Immature natural killer cell (primary cell): Measurements from ENCODE around the gene PEMT. TPM values are rescaled to one million over a fixed set of nuclear protein-coding genes. Genes with fewer than 3 reads are reported as not detected.

Source experiments
- DNase-seq, 3 donors: peaks; one replicate each; pipeline ENCODE4 v3.0.0; 2022; ENCODE audit warnings: mixed read lengths in 1 of 3
- H3K27ac Mint-ChIP-seq, 6 donors: one replicate each; pipeline ENCODE4 v1.8.0; 2020; ENCODE audit warnings: mixed read lengths in 6 of 6, mild to moderate bottlenecking in 5 of 6, inconsistent platforms in 4 of 6, moderate library complexity in 3 of 6
- H3K27me3 Mint-ChIP-seq, 3 donors: one replicate each; pipeline ENCODE4 v1.8.0; 2020 to 2021; ENCODE audit warnings: low read depth in 3 of 3, mild to moderate bottlenecking in 3 of 3, mixed read lengths in 3 of 3, moderate library complexity in 3 of 3, inconsistent platforms in 1 of 3
- H3K36me3 Mint-ChIP-seq, 3 donors: one replicate each; pipeline ENCODE4 v1.8.0; 2020; ENCODE audit warnings: mixed read lengths in 3 of 3, inconsistent platforms in 2 of 3, mild to moderate bottlenecking in 2 of 3
- H3K4me1 Mint-ChIP-seq, 2 donors: one replicate each; pipeline ENCODE4 v1.8.0; 2020; ENCODE audit warnings: inconsistent platforms in 2 of 2, mild to moderate bottlenecking in 2 of 2, mixed read lengths in 2 of 2, moderate library complexity in 1 of 2
- H3K4me3 Mint-ChIP-seq, 5 donors: one replicate each; pipeline ENCODE4 v1.8.0; 2020; ENCODE audit warnings: mild to moderate bottlenecking in 5 of 5, mixed read lengths in 5 of 5, inconsistent platforms in 3 of 5, moderate library complexity in 3 of 5
- H3K9me3 Mint-ChIP-seq, 6 donors: one replicate each; pipeline ENCODE4 v1.8.0; 2020; ENCODE audit warnings: mild to moderate bottlenecking in 6 of 6, mixed read lengths in 6 of 6, inconsistent platforms in 4 of 6, moderate library complexity in 3 of 6
- polyA plus RNA-seq, 3 donors: library from polyadenylated mRNA; unstranded; fragments of 300-500 nt; fragmentation: Illumina TruSeq; gene quantifications; one replicate each; pipeline ENCODE4 v1.2.3, GENCODE V29; 2021

The PEMT gene
- polyA plus RNA-seq, 3 donors from 2014 or later: 18.0 to 41.6 (median 31.4) TPM

- Mint-ChIP-seq H3K9me3 (no peaks in the 10 kb centered on the region), H3K27me3 (peaks cover 0 to 3% (median 2%) of the 10 kb centered on the region in 3 donors), H3K4me1 (no peaks in the 10 kb centered on the region), H3K27ac (no peak overlapping the region), H3K4me3 (no peak overlapping the region), H3K36me3 (no peaks in the 10 kb centered on the region)
- no peak for DNase-seq
Observed at GRCh38 chr17:17547210-17547764, 44.2 kb downstream of the PEMT start.

GRCh38 chr17:17546399-17547185 lies 44.9 kb downstream of the PEMT start:
- H3K4me3 Mint-ChIP-seq: no peak overlapping the region
- no peaks in the 10 kb centered on the region for H3K36me3 Mint-ChIP-seq
- no peak for DNase-seq
- H3K9me3 Mint-ChIP-seq: no peaks in the 10 kb centered on the region
- no peaks in the 10 kb centered on the region for H3K4me1 Mint-ChIP-seq
- peaks cover 0 to 3% (median 2%) of the 10 kb centered on the region in 3 donors for H3K27me3 Mint-ChIP-seq
- no peak overlapping the region for H3K27ac Mint-ChIP-seq

- no peak overlapping the region for H3K4me3 Mint-ChIP-seq
- peaks cover 0 to 3% (median 2%) of the 10 kb centered on the region in 3 donors for H3K27me3 Mint-ChIP-seq
Observed at GRCh38 chr17:17545984-17546383, 45.5 kb downstream of the PEMT start.

GRCh38 chr17:17545031-17545820 lies 46.3 kb downstream of the PEMT start:
- H3K36me3 Mint-ChIP-seq: no peaks in the 10 kb centered on the region
- no peaks in the 10 kb centered on the region for H3K4me1 Mint-ChIP-seq
- H3K9me3 Mint-ChIP-seq: no peaks in the 10 kb centered on the region
- no peak overlapping the region for H3K27ac Mint-ChIP-seq
- H3K4me3 Mint-ChIP-seq: no peak overlapping the region
- peaks cover 0 to 3% (median 2%) of the 10 kb centered on the region in 3 donors for H3K27me3 Mint-ChIP-seq
- no peak for DNase-seq

More at GRCh38 chr17:17545984-17546383, 45.5 kb downstream of the PEMT start:
- Mint-ChIP-seq H3K4me1 (no peaks in the 10 kb centered on the region), H3K36me3 (no peaks in the 10 kb centered on the region), H3K27ac (no peak overlapping the region), H3K9me3 (no peaks in the 10 kb centered on the region)
- DNase-seq: no peak

- Mint-ChIP-seq H3K4me3 (no peak overlapping the region), H3K27ac (no peak overlapping the region), H3K9me3 (no peaks in the 10 kb centered on the region), H3K27me3 (peaks cover 0 to 1% (median 0%) of the 10 kb centered on the region in 3 donors), H3K4me1 (no peaks in the 10 kb centered on the region), H3K36me3 (no peaks in the 10 kb centered on the region)
- DNase-seq: no peak
Observed at GRCh38 chr17:17542906-17543635, 48.4 kb downstream of the PEMT start.

- Mint-ChIP-seq H3K4me1 (no peaks in the 10 kb centered on the region), H3K27me3 (peaks cover 0 to 1% (median 0%) of the 10 kb centered on the region in 3 donors), H3K4me3 (no peak overlapping the region), H3K9me3 (no peaks in the 10 kb centered on the region), H3K27ac (no peak overlapping the region), H3K36me3 (no peaks in the 10 kb centered on the region)
- no peak for DNase-seq
Observed at GRCh38 chr17:17541640-17542001, 49.9 kb downstream of the PEMT start.

GRCh38 chr17:17540935-17541639 lies 50.4 kb downstream of the PEMT start:
- H3K4me1 Mint-ChIP-seq: no peaks in the 10 kb centered on the region
- peaks cover 0 to 1% (median 0%) of the 10 kb centered on the region in 3 donors for H3K27me3 Mint-ChIP-seq
- no peak overlapping the region for H3K27ac Mint-ChIP-seq
- H3K36me3 Mint-ChIP-seq: no peaks in the 10 kb centered on the region
- no peak overlapping the region for H3K4me3 Mint-ChIP-seq
- H3K9me3 Mint-ChIP-seq: no peaks in the 10 kb centered on the region
- no peak for DNase-seq

GRCh38 chr17:17540278-17540906 lies 51.1 kb downstream of the PEMT start:
- H3K27ac Mint-ChIP-seq: no peak overlapping the region
- H3K4me3 Mint-ChIP-seq: no peak overlapping the region
- DNase-seq: no peak
- H3K36me3 Mint-ChIP-seq: no peaks in the 10 kb centered on the region
- H3K9me3 Mint-ChIP-seq: no peaks in the 10 kb centered on the region
- no peaks in the 10 kb centered on the region for H3K4me1 Mint-ChIP-seq
- H3K27me3 Mint-ChIP-seq: no peaks in the 10 kb centered on the region

GRCh38 chr17:17539591-17539990 lies 51.9 kb downstream of the PEMT start:
- Mint-ChIP-seq H3K27me3 (no peaks in the 10 kb centered on the region), H3K4me3 (no peak overlapping the region), H3K4me1 (no peaks in the 10 kb centered on the region), H3K36me3 (no peaks in the 10 kb centered on the region), H3K9me3 (no peaks in the 10 kb centered on the region), H3K27ac (no peak overlapping the region)
- no peak for DNase-seq

GRCh38 chr17:17538417-17539391 lies 52.8 kb downstream of the PEMT start:
- Mint-ChIP-seq H3K27ac (no peak overlapping the region), H3K4me3 (no peak overlapping the region)

GRCh38 chr17:17537311-17538099 lies 54.0 kb downstream of the PEMT start:
- H3K4me3 Mint-ChIP-seq: no peak overlapping the region
- no peaks in the 10 kb centered on the region for H3K9me3 Mint-ChIP-seq
- no peak for DNase-seq
- H3K27ac Mint-ChIP-seq: no peak overlapping the region
- no peaks in the 10 kb centered on the region for H3K4me1 Mint-ChIP-seq
- H3K27me3 Mint-ChIP-seq: peaks cover 0 to 2% (median 2%) of the 10 kb centered on the region in 3 donors
- H3K36me3 Mint-ChIP-seq: no peaks in the 10 kb centered on the region

More at GRCh38 chr17:17538417-17539391, 52.8 kb downstream of the PEMT start:
- Mint-ChIP-seq H3K36me3 (no peaks in the 10 kb centered on the region), H3K27me3 (peaks cover 0 to 2% (median 2%) of the 10 kb centered on the region in 3 donors), H3K9me3 (no peaks in the 10 kb centered on the region), H3K4me1 (no peaks in the 10 kb centered on the region)
- DNase-seq: no peak
